ENCODE data around the gene ATRNL1. TPM values are rescaled to one million over a fixed set of nuclear protein-coding genes. Genes with fewer than 3 reads are reported as not detected.

Gene ATRNL1
- polyA plus RNA-seq, 2 of the 4 experiments (the other 2 are of a cell fraction), result 0.13 to 0.34 TPM

DNA sequence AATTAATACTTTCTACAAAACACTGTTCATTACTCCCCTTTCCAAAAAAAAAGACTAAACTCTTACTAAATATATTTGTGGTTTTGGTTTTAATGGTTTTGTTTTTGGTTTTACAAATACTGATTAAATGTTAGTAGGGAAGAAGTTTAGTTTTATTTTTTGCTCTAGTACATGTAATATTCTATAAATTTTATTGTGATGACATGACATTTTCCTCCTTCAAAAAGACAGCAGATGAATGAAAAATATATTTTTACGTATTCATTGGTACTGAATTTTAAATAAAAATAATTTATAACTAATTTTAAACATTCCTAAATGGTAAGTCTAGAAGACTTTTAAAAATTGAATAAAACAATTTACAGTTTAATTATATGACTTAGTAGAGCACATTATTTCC, 667.0 kb downstream of the ATRNL1 start:
- DNase-seq (ENCODE audit: low read depth in 1 of 2, low spot score in 1 of 2) (no peak), FAIRE-seq (no peak), ATAC-seq (no peak)
- H3K4me3 ChIP-seq, result no peak overlapping the region
- no peaks in the 10 kb centered on the region for H3K4me1 ChIP-seq
- ChIA-PET CTCF (no interaction called here), POLR2A (no interaction called here)
- no peaks in the 10 kb centered on the region for H3K9me3 ChIP-seq
- no peak overlapping the region for H3K27ac ChIP-seq
- no peak for TF ChIP-seq ZSCAN20 (CRISPR knock-in tag; IDR thresholded peaks at IDR 0.05)
- no peak for TF ChIP-seq PHF8 (IDR thresholded peaks at IDR 0.05; ENCODE audit: borderline replicate concordance, low read depth)
- no peak for TF ChIP-seq FOSB (CRISPR knock-in tag; IDR thresholded peaks at IDR 0.05)
- no peak for TF ChIP-seq GATA3 (IDR thresholded peaks at IDR 0.05; ENCODE audit: borderline replicate concordance)
- TF ChIP-seq HOXA7 (CRISPR knock-in tag; IDR thresholded peaks at IDR 0.05), result no peak
- TF ChIP-seq CBX2 (IDR thresholded peaks at IDR 0.05; ENCODE audit: borderline replicate concordance, low read depth), result no peak
- TF ChIP-seq, protein P1, sequence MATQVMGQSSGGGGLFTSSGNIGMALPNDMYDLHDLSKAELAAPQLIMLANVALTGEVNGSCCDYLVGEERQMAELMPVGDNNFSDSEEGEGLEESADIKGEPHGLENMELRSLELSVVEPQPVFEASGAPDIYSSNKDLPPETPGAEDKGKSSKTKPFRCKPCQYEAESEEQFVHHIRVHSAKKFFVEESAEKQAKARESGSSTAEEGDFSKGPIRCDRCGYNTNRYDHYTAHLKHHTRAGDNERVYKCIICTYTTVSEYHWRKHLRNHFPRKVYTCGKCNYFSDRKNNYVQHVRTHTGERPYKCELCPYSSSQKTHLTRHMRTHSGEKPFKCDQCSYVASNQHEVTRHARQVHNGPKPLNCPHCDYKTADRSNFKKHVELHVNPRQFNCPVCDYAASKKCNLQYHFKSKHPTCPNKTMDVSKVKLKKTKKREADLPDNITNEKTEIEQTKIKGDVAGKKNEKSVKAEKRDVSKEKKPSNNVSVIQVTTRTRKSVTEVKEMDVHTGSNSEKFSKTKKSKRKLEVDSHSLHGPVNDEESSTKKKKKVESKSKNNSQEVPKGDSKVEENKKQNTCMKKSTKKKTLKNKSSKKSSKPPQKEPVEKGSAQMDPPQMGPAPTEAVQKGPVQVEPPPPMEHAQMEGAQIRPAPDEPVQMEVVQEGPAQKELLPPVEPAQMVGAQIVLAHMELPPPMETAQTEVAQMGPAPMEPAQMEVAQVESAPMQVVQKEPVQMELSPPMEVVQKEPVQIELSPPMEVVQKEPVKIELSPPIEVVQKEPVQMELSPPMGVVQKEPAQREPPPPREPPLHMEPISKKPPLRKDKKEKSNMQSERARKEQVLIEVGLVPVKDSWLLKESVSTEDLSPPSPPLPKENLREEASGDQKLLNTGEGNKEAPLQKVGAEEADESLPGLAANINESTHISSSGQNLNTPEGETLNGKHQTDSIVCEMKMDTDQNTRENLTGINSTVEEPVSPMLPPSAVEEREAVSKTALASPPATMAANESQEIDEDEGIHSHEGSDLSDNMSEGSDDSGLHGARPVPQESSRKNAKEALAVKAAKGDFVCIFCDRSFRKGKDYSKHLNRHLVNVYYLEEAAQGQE (IDR thresholded peaks at IDR 0.05), result no peak
- no peak for TF ChIP-seq ESRRA (IDR thresholded peaks at IDR 0.05; ENCODE audit: borderline replicate concordance, low read length)
- TF ChIP-seq CBX8 (IDR thresholded peaks at IDR 0.05), result no peak
- no peak for TF ChIP-seq HDAC2 (IDR thresholded peaks at IDR 0.05)
- no peak for TF ChIP-seq POLR2AphosphoS2 (conservative IDR thresholded peaks at IDR 0.05; ENCODE audit: low read length)
- no peak for TF ChIP-seq RAD21 (conservative IDR thresholded peaks at IDR 0.05 in 1 of 2, IDR thresholded peaks at IDR 0.05 in 1 of 2)
- no peak for TF ChIP-seq SREBF2 (IDR thresholded peaks at IDR 0.05)
- TF ChIP-seq, protein P2, sequence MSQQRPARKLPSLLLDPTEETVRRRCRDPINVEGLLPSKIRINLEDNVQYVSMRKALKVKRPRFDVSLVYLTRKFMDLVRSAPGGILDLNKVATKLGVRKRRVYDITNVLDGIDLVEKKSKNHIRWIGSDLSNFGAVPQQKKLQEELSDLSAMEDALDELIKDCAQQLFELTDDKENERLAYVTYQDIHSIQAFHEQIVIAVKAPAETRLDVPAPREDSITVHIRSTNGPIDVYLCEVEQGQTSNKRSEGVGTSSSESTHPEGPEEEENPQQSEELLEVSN (IDR thresholded peaks at IDR 0.05; ENCODE audit: borderline replicate concordance, low read depth), result no peak
- TF ChIP-seq, protein P3, sequence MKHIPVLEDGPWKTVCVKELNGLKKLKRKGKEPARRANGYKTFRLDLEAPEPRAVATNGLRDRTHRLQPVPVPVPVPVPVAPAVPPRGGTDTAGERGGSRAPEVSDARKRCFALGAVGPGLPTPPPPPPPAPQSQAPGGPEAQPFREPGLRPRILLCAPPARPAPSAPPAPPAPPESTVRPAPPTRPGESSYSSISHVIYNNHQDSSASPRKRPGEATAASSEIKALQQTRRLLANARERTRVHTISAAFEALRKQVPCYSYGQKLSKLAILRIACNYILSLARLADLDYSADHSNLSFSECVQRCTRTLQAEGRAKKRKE (CRISPR knock-in tag; IDR thresholded peaks at IDR 0.05; ENCODE audit: low read depth), result no peak
- H3K4me2 ChIP-seq, result no peak overlapping the region
- 59% methylated on average over 1 of the region's 1 CpG for WGBS (ENCODE audit: missing lambda C conversion rate)

DNA sequence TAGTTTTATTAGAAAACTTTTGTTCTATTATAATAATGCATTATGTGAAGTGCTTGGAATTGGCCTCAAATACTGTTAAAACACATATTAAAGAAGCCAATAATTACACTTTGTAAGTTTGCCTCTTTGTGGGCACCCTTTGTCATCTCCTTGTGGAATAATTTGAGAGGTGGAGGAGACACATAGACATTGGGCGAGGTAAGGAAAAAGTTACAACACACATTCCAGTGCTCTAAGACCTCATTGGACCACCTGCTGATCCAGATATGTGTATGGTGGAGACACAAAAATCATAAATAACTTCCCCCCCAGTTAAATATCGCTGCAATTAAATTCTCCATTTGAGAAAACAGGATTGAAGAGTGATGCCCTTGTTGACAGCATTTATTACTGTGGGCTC, 668.0 kb downstream of the ATRNL1 start:
- ATAC-seq (no peak), FAIRE-seq (no peak), DNase-seq (ENCODE audit: low read depth in 1 of 2, low spot score in 1 of 2) (no peak)
- POLR2A ChIA-PET, result no interaction called here
- TF ChIP-seq, protein P3 (CRISPR knock-in tag; IDR thresholded peaks at IDR 0.05; ENCODE audit: low read depth), result no peak
- TF ChIP-seq CHD2 (IDR thresholded peaks at IDR 0.05; ENCODE audit: low read length, partially characterized antibody), result no peak
- TF ChIP-seq POLR2A (IDR thresholded peaks at IDR 0.05; ENCODE audit: low read length), result no peak
- TF ChIP-seq JUN (IDR thresholded peaks at IDR 0.05), result no peak
- TF ChIP-seq RARB (CRISPR knock-in tag; IDR thresholded peaks at IDR 0.05), result no peak
- CTCF ChIA-PET, result no interaction called here
- Histone ChIP-seq H3K4me1 (no peaks in the 10 kb centered on the region), H3K27ac (no peak overlapping the region), H3K4me3 (no peak overlapping the region), H3K9me3 (no peaks in the 10 kb centered on the region), H3K4me2 (no peak overlapping the region)
- 33% methylated on average over 2 of the region's 2 CpGs for WGBS (ENCODE audit: missing lambda C conversion rate)

DNA sequence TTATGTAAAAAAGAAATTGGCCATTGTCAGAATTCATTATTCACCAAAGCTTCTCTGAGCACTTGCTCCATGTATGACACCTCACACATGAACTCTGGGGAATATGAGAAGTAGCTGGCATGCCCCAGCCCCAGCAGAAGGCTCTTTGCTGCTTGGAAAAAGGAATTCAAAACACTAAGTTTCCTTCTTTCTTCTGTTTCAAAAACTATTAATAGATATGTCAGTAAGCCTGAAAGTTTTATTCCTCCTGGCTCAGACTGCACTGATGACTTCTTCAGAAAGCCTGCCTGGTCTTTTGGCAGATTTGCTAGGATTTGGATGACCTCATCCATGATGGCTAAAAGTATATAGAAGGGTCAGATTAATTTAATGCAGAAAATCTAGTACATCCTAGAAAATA, 668.9 kb downstream of the ATRNL1 start:
- ChIA-PET POLR2A (no interaction called here), CTCF (no interaction called here)
- DNase-seq (ENCODE audit: low read depth in 1 of 2, low spot score in 1 of 2), result no peak
- H3K4me2 ChIP-seq, result no peak overlapping the region
- no peaks in the 10 kb centered on the region for H3K9me3 ChIP-seq
- FAIRE-seq, result no peak
- no peak overlapping the region for H3K27ac ChIP-seq
- no peak overlapping the region for H3K4me3 ChIP-seq
- ATAC-seq, result no peak
- H3K4me1 ChIP-seq, result no peaks in the 10 kb centered on the region
- TF ChIP-seq, protein P4, sequence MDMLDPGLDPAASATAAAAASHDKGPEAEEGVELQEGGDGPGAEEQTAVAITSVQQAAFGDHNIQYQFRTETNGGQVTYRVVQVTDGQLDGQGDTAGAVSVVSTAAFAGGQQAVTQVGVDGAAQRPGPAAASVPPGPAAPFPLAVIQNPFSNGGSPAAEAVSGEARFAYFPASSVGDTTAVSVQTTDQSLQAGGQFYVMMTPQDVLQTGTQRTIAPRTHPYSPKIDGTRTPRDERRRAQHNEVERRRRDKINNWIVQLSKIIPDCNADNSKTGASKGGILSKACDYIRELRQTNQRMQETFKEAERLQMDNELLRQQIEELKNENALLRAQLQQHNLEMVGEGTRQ (IDR thresholded peaks at IDR 0.05), result no peak
- no peak for TF ChIP-seq ESRRA (IDR thresholded peaks at IDR 0.05; ENCODE audit: borderline replicate concordance, low read length)
- no peak for TF ChIP-seq ZSCAN20 (CRISPR knock-in tag; IDR thresholded peaks at IDR 0.05)
- TF ChIP-seq, protein P5, sequence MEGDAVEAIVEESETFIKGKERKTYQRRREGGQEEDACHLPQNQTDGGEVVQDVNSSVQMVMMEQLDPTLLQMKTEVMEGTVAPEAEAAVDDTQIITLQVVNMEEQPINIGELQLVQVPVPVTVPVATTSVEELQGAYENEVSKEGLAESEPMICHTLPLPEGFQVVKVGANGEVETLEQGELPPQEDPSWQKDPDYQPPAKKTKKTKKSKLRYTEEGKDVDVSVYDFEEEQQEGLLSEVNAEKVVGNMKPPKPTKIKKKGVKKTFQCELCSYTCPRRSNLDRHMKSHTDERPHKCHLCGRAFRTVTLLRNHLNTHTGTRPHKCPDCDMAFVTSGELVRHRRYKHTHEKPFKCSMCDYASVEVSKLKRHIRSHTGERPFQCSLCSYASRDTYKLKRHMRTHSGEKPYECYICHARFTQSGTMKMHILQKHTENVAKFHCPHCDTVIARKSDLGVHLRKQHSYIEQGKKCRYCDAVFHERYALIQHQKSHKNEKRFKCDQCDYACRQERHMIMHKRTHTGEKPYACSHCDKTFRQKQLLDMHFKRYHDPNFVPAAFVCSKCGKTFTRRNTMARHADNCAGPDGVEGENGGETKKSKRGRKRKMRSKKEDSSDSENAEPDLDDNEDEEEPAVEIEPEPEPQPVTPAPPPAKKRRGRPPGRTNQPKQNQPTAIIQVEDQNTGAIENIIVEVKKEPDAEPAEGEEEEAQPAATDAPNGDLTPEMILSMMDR (IDR thresholded peaks at IDR 0.05), result no peak
- no peak for TF ChIP-seq CEBPB (IDR thresholded peaks at IDR 0.05)
- no peak for TF ChIP-seq EP300 (IDR thresholded peaks at IDR 0.05)
- TF ChIP-seq TFCP2L1 (CRISPR knock-in tag; IDR thresholded peaks at IDR 0.05), result no peak
- TF ChIP-seq ZNF302 (CRISPR knock-in tag; IDR thresholded peaks at IDR 0.05), result no peak
- no peak for TF ChIP-seq HDAC2 (IDR thresholded peaks at IDR 0.05)
- TF ChIP-seq FOSL2 (IDR thresholded peaks at IDR 0.05), result no peak
- no peak for TF ChIP-seq FOSL2 (CRISPR knock-in tag; IDR thresholded peaks at IDR 0.05)
- no peak for TF ChIP-seq GATA3 (IDR thresholded peaks at IDR 0.05; ENCODE audit: borderline replicate concordance)
- TF ChIP-seq RNF2 (IDR thresholded peaks at IDR 0.05; ENCODE audit: borderline replicate concordance, low read depth), result no peak
- TF ChIP-seq CBX2 (IDR thresholded peaks at IDR 0.05; ENCODE audit: borderline replicate concordance, low read depth), result no peak

Data from A549 (cell line).